ENCODE measurements around the gene HDAC11. TPM values are rescaled to one million over a fixed set of nuclear protein-coding genes. Genes with fewer than 3 reads are reported as not detected.
"Not testable (repeated sequence)": the region's sequence is repeated elsewhere in the genome, so short reads cannot be mapped to it uniquely, and the experiment has no call there.

HDAC11 gene
- total and polyA plus RNA-seq, 10 donors = 2.5 to 11.2 (median 6.3) TPM

DNA sequence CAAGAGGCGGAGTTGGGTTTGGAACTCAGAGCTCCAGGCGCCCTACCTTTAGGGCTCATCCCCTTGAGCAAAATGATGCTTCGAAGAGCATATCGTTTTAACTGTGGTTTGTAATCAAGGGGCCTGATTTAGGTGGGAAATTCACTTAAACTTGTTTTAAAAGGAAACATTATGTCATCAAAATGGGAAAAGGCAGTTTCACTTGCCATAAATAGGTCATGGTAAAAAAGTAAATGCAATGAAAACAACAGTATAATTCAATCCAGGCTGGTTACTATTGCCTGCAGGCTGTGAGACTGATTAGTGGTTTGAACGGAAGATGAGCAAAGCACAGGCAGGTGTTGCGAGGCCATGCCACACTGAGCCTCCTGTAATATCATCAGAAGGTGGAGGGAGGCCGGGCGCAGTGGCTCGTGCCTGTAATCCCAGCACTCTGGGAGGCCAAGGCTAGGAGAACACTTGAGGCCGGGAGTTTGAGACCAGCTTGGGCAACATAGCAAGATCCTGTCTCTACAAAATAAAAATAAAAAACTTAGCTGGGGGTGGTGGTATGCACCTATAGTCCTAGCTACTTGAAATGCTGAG, 2.1 kb downstream of the HDAC11 start:
- peaks cover 6 to 42% (median 27%) of the 10 kb centered on the region in 6 donors for H3K4me1 ChIP-seq
- DNase-seq = peak; percentile 60
- no peak overlapping the region for H3K4me3 ChIP-seq
- H3K27me3 ChIP-seq (replicated peaks in 1 of 7) = no peaks in the 10 kb centered on the region
- H3K27ac ChIP-seq = no peak overlapping the region
- no peaks in the 10 kb centered on the region for H3K9me3 ChIP-seq
- WGBS, 5 donors = 88 to 93% (median 91%) methylated on average over 10 of the region's 10 CpGs
- TF ChIP-seq POLR2A (IDR thresholded peaks at IDR 0.05) (no peak), POLR2AphosphoS5 (IDR thresholded peaks at IDR 0.05) (no peak), CTCF (IDR thresholded peaks at IDR 0.05 in 8 of 11, conservative IDR thresholded peaks at IDR 0.05 in 3 of 11) (no peak)
- intact Hi-C loops (cut with DNase I; ENCODE audit: low total_unique reads) = no loop called here
- no peaks in the 10 kb centered on the region for H3K36me3 ChIP-seq

DNA sequence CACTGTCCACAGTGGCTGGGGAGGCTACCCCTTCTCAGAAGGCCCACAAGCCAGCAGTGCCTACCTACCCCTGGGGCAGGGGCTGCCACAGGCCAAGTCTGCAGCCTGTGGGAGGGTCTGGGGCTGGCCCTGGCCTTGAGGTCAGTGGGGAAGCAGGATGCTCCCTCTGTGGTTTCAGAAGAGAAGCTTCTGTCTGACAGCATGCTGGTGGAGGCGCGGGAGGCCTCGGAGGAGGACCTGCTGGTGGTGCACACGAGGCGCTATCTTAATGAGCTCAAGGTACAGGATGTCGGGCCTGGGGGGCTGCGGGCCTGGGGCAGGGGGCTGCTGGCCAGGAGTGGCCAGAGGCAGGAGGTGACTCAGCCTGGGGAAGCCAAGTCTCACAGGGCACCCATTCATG, 3.2 kb downstream of the HDAC11 start:
- H3K27me3 ChIP-seq (replicated peaks in 1 of 7) = no peaks in the 10 kb centered on the region
- no peak for TF ChIP-seq POLR2AphosphoS5 (IDR thresholded peaks at IDR 0.05)
- no peak for TF ChIP-seq POLR2A (IDR thresholded peaks at IDR 0.05)
- TF ChIP-seq CTCF (IDR thresholded peaks at IDR 0.05 in 8 of 11, conservative IDR thresholded peaks at IDR 0.05 in 3 of 11) = no peak
- DNase-seq = peak; percentile 70
- WGBS, 5 donors = 81 to 96% (median 83%) methylated on average over 6 to 7 of the region's 7 CpGs
- H3K4me1 ChIP-seq = peaks cover 6 to 41% (median 27%) of the 10 kb centered on the region in 6 donors
- no peak overlapping the region for H3K27ac ChIP-seq
- intact Hi-C loops (cut with DNase I; ENCODE audit: low total_unique reads) = no loop called here
- no peaks in the 10 kb centered on the region for H3K9me3 ChIP-seq
- H3K36me3 ChIP-seq = no peaks in the 10 kb centered on the region
- no peak overlapping the region for H3K4me3 ChIP-seq

DNA sequence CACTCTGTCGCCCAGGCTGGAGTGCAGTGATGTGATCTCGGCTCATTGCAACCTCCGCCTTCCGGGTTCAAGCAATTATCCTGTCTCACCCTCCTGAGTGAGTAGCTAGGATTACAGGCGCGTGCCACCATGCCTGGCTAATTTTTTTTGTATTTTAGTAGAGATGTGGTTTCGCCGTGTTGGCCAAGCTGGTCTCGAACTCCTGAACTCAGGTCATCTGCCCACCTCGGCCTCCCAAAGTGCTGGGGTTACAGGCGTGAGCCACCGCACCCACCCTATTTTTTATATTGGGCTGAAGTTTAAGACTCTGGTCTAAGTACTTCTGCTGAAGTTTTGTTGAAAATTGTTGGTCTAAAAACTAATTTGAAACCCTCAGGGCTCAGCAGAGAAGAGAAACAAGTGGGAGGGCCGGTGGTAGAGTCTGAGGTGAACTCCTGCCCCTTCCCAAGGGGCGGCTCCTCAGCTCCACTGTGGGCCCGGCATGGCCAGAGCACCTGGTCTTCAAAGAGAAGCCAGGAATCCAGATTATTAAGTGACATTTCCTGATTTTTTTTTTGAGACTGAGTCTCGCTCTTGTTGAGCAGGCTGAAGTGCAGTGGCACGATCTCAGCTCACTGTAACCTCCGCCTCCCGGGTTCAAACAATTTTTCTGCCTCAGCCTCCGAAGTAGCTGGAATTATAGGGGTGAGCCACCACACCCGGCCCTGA, 4.0 kb downstream of the HDAC11 start:
- WGBS, 5 donors = 90 to 96% (median 93%) methylated on average over 21 of the region's 21 CpGs
- no peak overlapping the region for H3K27ac ChIP-seq
- H3K36me3 ChIP-seq = no peaks in the 10 kb centered on the region
- H3K9me3 ChIP-seq = no peaks in the 10 kb centered on the region
- intact Hi-C loops (cut with DNase I; ENCODE audit: low total_unique reads) = no loop called here
- H3K4me3 ChIP-seq = no peak overlapping the region
- H3K27me3 ChIP-seq (replicated peaks in 1 of 7) = no peaks in the 10 kb centered on the region
- H3K4me1 ChIP-seq = peaks cover 3 to 33% (median 21%) of the 10 kb centered on the region in 6 donors
- no peak for TF ChIP-seq POLR2AphosphoS5 (IDR thresholded peaks at IDR 0.05)
- TF ChIP-seq POLR2A (IDR thresholded peaks at IDR 0.05) = no peak
- no peak for TF ChIP-seq CTCF (IDR thresholded peaks at IDR 0.05 in 8 of 11, conservative IDR thresholded peaks at IDR 0.05 in 3 of 11)
- DNase-seq = peak; percentile 50

DNA sequence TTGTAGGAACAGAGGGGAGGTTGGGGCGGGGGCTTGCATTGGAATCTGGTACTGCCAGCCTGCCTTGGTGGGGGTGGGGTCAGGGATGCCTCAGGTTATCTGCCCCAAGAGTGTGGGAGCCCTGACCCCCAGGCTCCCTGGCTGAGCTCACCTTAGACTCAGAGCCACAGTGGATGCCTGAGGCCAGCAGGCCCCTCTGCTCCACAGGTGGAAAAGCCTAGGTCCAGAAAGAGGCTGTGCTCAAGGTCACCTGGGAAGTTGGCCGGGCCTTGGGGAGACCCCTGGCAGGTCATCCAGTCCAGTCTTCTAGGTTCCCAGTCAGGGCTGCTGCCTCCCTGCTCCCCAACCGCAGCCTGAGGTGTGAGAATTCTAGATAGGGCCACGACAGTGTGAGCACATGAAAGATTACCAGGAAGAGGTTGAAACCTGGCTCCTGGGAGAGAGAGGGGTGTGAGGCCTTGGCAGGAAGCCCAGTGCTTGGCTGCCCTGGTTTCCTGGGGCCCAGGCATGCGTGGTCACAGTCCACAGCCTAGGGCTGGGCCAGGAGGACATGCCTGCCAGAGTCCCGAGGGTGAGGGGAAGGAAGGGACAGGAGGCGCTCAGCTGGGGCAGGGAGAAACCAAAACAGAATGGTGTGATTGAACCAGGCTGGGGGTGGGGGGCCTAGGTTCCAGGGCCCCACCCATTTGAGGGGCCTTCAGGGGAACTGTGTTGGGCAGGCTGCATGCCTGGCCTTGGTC, 4.9 kb downstream of the HDAC11 start:
- peak overlapping the region in 2 of 8 donors; percentile 11 to 18 for H3K27ac ChIP-seq
- peaks cover 0 to 3% (median 0%) of the 10 kb centered on the region in 6 donors for H3K36me3 ChIP-seq
- no peak overlapping the region for H3K4me3 ChIP-seq
- no peaks in the 10 kb centered on the region for H3K9me3 ChIP-seq
- 31 to 42% (median 37%) methylated on average over 7 of the region's 7 CpGs for WGBS, 5 donors
- TF ChIP-seq POLR2AphosphoS5 (IDR thresholded peaks at IDR 0.05) (no peak), CTCF (IDR thresholded peaks at IDR 0.05 in 8 of 11, conservative IDR thresholded peaks at IDR 0.05 in 3 of 11) (no peak), POLR2A (IDR thresholded peaks at IDR 0.05) (no peak)
- no peaks in the 10 kb centered on the region for H3K27me3 ChIP-seq (replicated peaks in 1 of 7)
- peaks cover 0 to 28% (median 17%) of the 10 kb centered on the region in 6 donors for H3K4me1 ChIP-seq
- intact Hi-C loops (cut with DNase I; ENCODE audit: low total_unique reads) = no loop called here
- peak; percentile 78 for DNase-seq

GRCh38 chr3:13485630-13486562, 5.8 kb downstream of the HDAC11 start:
- H3K27ac ChIP-seq = peak overlapping the region in 2 of 8 donors; percentile 11 to 18
- 61 to 92% (median 79%) methylated on average over 9 of the region's 9 CpGs for WGBS, 5 donors
- H3K9me3 ChIP-seq; intact Hi-C loops (cut with DNase I; ENCODE audit: low total_unique reads); H3K4me3 ChIP-seq; H3K36me3 ChIP-seq; H3K27me3 ChIP-seq (replicated peaks in 1 of 7): not testable (repeated sequence)
- H3K4me1 ChIP-seq = peaks cover 0 to 22% (median 12%) of the 10 kb centered on the region in 6 donors
- peak; percentile 21 for DNase-seq
